Measurements from ENCODE around the gene ATG14. TPM values are rescaled to one million over a fixed set of nuclear protein-coding genes. Genes with fewer than 3 reads are reported as not detected.

The ATG14 gene
- total RNA-seq, 6 donors from 2014 or later: 7.6 to 29.3 (median 11.1) TPM

DNA sequence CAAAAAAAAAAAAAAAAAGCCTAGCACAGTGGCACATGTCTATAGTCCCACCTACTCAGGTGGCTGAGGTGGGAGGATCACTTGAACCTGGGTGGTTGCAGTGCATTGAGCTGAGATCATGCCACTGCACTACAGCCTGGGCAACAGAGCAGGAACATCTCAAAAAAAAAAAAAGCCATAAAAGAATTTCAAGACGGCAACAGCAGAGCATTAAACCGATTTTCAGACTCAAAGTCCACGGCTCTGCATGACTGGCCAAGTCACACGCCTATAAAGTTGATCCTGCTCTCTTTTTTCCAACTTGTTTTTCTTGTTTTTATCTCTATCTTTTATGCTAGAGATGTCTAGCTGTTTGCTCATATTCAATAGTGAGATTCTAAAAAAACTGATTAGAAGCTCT, 95.1 kb downstream of the ATG14 start:
- no peak for ATAC-seq (ENCODE audit: low FRiP score in 2 of 2)
- no peak for DNase-seq

More for the DNA sequence above, 95.1 kb downstream of the ATG14 start:
- H3K36me3 ChIP-seq: peaks cover 0 to 11% (median 0%) of the 10 kb centered on the region in 4 donors
- H3K27ac ChIP-seq: no peak overlapping the region
- TF ChIP-seq, protein P1, sequence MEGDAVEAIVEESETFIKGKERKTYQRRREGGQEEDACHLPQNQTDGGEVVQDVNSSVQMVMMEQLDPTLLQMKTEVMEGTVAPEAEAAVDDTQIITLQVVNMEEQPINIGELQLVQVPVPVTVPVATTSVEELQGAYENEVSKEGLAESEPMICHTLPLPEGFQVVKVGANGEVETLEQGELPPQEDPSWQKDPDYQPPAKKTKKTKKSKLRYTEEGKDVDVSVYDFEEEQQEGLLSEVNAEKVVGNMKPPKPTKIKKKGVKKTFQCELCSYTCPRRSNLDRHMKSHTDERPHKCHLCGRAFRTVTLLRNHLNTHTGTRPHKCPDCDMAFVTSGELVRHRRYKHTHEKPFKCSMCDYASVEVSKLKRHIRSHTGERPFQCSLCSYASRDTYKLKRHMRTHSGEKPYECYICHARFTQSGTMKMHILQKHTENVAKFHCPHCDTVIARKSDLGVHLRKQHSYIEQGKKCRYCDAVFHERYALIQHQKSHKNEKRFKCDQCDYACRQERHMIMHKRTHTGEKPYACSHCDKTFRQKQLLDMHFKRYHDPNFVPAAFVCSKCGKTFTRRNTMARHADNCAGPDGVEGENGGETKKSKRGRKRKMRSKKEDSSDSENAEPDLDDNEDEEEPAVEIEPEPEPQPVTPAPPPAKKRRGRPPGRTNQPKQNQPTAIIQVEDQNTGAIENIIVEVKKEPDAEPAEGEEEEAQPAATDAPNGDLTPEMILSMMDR (IDR thresholded peaks at IDR 0.05): no peak
- TF ChIP-seq POLR2AphosphoS5 (IDR thresholded peaks at IDR 0.05) (no peak), EP300 (IDR thresholded peaks at IDR 0.05) (no peak), POLR2A (IDR thresholded peaks at IDR 0.05) (no peak)
- H3K4me1 ChIP-seq: no peaks in the 10 kb centered on the region
- H3K4me3 ChIP-seq: no peak overlapping the region
- no peaks in the 10 kb centered on the region for H3K27me3 ChIP-seq
- peaks cover 4 to 15% (median 8%) of the 10 kb centered on the region in 4 donors for H3K9me3 ChIP-seq
- WGBS, 2 donors: 87 to 88% methylated on average over 4 of the region's 4 CpGs

Small RNA genes lying within 50 kb of the gene (small RNA-seq; reads per million reads assigned to genes)
- gene AL356801.1: 0 reads per million in 4 donors

Other genes starting within 250 kb of the ATG14 start
- 1 to 10 TPM in 2 of 6 donors, under 1 TPM in 2, not detected in 2; 0.39 to 1.6 (median 0.87) TPM for gene DLGAP5, start 220.2 kb downstream of the ATG14 start, total RNA-seq
- gene FBXO34, start 140.4 kb downstream of the ATG14 start, total RNA-seq: 10 to 100 TPM; 19.9 to 52.1 (median 34.0) TPM
- not detected for gene TBPL2, start 28.8 kb upstream of the ATG14 start, total RNA-seq
- gene KTN1, start 168.4 kb upstream of the ATG14 start, total RNA-seq: 100 to 1,000 TPM in 5 of 6 donors, 10 to 100 TPM in 1; 69.1 to 215 (median 116) TPM